ENCODE results near the gene NOTCH4.

- TF ChIP-seq, protein P1, sequence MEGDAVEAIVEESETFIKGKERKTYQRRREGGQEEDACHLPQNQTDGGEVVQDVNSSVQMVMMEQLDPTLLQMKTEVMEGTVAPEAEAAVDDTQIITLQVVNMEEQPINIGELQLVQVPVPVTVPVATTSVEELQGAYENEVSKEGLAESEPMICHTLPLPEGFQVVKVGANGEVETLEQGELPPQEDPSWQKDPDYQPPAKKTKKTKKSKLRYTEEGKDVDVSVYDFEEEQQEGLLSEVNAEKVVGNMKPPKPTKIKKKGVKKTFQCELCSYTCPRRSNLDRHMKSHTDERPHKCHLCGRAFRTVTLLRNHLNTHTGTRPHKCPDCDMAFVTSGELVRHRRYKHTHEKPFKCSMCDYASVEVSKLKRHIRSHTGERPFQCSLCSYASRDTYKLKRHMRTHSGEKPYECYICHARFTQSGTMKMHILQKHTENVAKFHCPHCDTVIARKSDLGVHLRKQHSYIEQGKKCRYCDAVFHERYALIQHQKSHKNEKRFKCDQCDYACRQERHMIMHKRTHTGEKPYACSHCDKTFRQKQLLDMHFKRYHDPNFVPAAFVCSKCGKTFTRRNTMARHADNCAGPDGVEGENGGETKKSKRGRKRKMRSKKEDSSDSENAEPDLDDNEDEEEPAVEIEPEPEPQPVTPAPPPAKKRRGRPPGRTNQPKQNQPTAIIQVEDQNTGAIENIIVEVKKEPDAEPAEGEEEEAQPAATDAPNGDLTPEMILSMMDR (conservative IDR thresholded peaks at IDR 0.05; ENCODE audit: low read depth, low read length): no peak
- TF ChIP-seq RAD21 (IDR thresholded peaks at IDR 0.05; ENCODE audit: low read length) (no peak), RFX5 (IDR thresholded peaks at IDR 0.05; ENCODE audit: low read depth, low read length) (no peak), CEBPB (IDR thresholded peaks at IDR 0.05; ENCODE audit: low read depth, low read length) (peak; percentile 53), MXI1 (IDR thresholded peaks at IDR 0.05; ENCODE audit: borderline replicate concordance, low read depth, low read length) (no peak; the same call in 1 of the 2 replicates), RCOR1 (IDR thresholded peaks at IDR 0.05; ENCODE audit: insufficient replicate concordance, low read length) (no peak), POLR2A (IDR thresholded peaks at IDR 0.05; ENCODE audit: low read depth, low read length) (no peak), SMC3 (IDR thresholded peaks at IDR 0.05; ENCODE audit: low read depth, low read length) (no peak), FOS (IDR thresholded peaks at IDR 0.05; ENCODE audit: low read depth, low read length) (no peak), USF2 (IDR thresholded peaks at IDR 0.05; ENCODE audit: low read depth, low read length) (no peak), BHLHE40 (IDR thresholded peaks at IDR 0.05; ENCODE audit: low read depth, low read length) (no peak)
Observed at GRCh38 chr6:32188381-32189068, 35.3 kb downstream of the NOTCH4 start.
